ENCODE data around the gene CCNQ. TPM values are rescaled to one million over a fixed set of nuclear protein-coding genes. Genes with fewer than 3 reads are reported as not detected.

Gene CCNQ
- polyA plus RNA-seq, 1 donor (not counting 4 experiments of a cell fraction or from before 2014, with no cell fraction given) = 31.1 TPM

- Histone ChIP-seq H3K4me3 (ENCODE audit: control insufficient read depth in 2 of 3, extremely low read depth in 1 of 3, insufficient read depth in 2 of 3, low read depth in 1 of 3, low read length in 3 of 3) (no peak overlapping the region), H2AFZ (ENCODE audit: control insufficient read depth, low read length) (no peak overlapping the region), H3K79me2 (ENCODE audit: control insufficient read depth, insufficient read depth, low read length) (peaks cover 15% of the 10 kb centered on the region), H4K20me1 (ENCODE audit: control insufficient read depth, extremely low read depth, insufficient read depth, low read length) (no peaks in the 10 kb centered on the region), H3K4me2 (ENCODE audit: control insufficient read depth, extremely low read depth, insufficient read depth, low read depth, low read length) (no peak overlapping the region), H3K4me1 (ENCODE audit: control insufficient read depth, extremely low read depth, insufficient read depth, low read length) (peaks cover 20% of the 10 kb centered on the region), H3K9me1 (ENCODE audit: control insufficient read depth, extremely low read depth, insufficient read depth, low read length) (no peaks in the 10 kb centered on the region), H3K36me3 (ENCODE audit: control insufficient read depth in 2 of 2, extremely low read depth in 1 of 2, insufficient read depth in 2 of 2, low read length in 2 of 2) (no peaks in the 10 kb centered on the region), H3K27me3 (ENCODE audit: control insufficient read depth, extremely low read depth, insufficient read depth, low read length) (no peaks in the 10 kb centered on the region), H3K9ac (ENCODE audit: control insufficient read depth, extremely low read depth, insufficient read depth, low read length) (no peak overlapping the region), H3K27ac (ENCODE audit: control insufficient read depth, insufficient read depth, low read length) (no peak overlapping the region), H3K9me3 (ENCODE audit: control insufficient read depth, low read depth, low read length) (no peaks in the 10 kb centered on the region)
- dilution Hi-C loops (cut with MboI; ENCODE audit: extremely low pct_ligation_motif_present, low sequenced_read_pairs) = no loop called here
- DNase-seq (ENCODE audit: low read depth, low spot score) (no peak), FAIRE-seq (no peak)
- TF ChIP-seq CTCF (optimal IDR thresholded peaks at IDR 0.05 in 1 of 3, IDR thresholded peaks at IDR 0.05 in 1 of 3, conservative IDR thresholded peaks at IDR 0.05 in 1 of 3; ENCODE audit: extremely low read depth in 1 of 3, insufficient read depth in 2 of 3, low read length in 3 of 3) = no peak
- TF ChIP-seq EZH2 (IDR thresholded peaks at IDR 0.05; ENCODE audit: low read length) = no peak
Measured at GRCh38 chrX:153601511-153602110, 2.7 kb upstream of the CCNQ start.

GRCh38 chrX:153600921-153601320 lies 2.0 kb upstream of the CCNQ start:
- Histone ChIP-seq H3K36me3 (ENCODE audit: control insufficient read depth in 2 of 2, extremely low read depth in 1 of 2, insufficient read depth in 2 of 2, low read length in 2 of 2) (peaks cover 0 to 2% of the 10 kb centered on the region in 2 experiments), H3K9me3 (ENCODE audit: control insufficient read depth, low read depth, low read length) (no peaks in the 10 kb centered on the region), H3K4me1 (ENCODE audit: control insufficient read depth, extremely low read depth, insufficient read depth, low read length) (peaks cover 20% of the 10 kb centered on the region), H3K4me3 (ENCODE audit: control insufficient read depth in 2 of 3, extremely low read depth in 1 of 3, insufficient read depth in 2 of 3, low read depth in 1 of 3, low read length in 3 of 3) (no peak overlapping the region), H3K9ac (ENCODE audit: control insufficient read depth, extremely low read depth, insufficient read depth, low read length) (no peak overlapping the region), H2AFZ (ENCODE audit: control insufficient read depth, low read length) (no peak overlapping the region), H3K27ac (ENCODE audit: control insufficient read depth, insufficient read depth, low read length) (no peak overlapping the region), H3K79me2 (ENCODE audit: control insufficient read depth, insufficient read depth, low read length) (peaks cover 19% of the 10 kb centered on the region), H3K27me3 (ENCODE audit: control insufficient read depth, extremely low read depth, insufficient read depth, low read length) (no peaks in the 10 kb centered on the region), H3K4me2 (ENCODE audit: control insufficient read depth, extremely low read depth, insufficient read depth, low read depth, low read length) (peak overlapping the region; percentile 85), H4K20me1 (ENCODE audit: control insufficient read depth, extremely low read depth, insufficient read depth, low read length) (no peaks in the 10 kb centered on the region), H3K9me1 (ENCODE audit: control insufficient read depth, extremely low read depth, insufficient read depth, low read length) (no peaks in the 10 kb centered on the region)
- no peak for TF ChIP-seq CTCF (optimal IDR thresholded peaks at IDR 0.05 in 1 of 3, IDR thresholded peaks at IDR 0.05 in 1 of 3, conservative IDR thresholded peaks at IDR 0.05 in 1 of 3; ENCODE audit: extremely low read depth in 1 of 3, insufficient read depth in 2 of 3, low read length in 3 of 3)
- DNase-seq (ENCODE audit: low read depth, low spot score) (no peak), FAIRE-seq (no peak)
- dilution Hi-C loops (cut with MboI; ENCODE audit: extremely low pct_ligation_motif_present, low sequenced_read_pairs) = no loop called here
